ENCODE measurements around the gene DOC2A. TPM values are rescaled to one million over a fixed set of nuclear protein-coding genes. Genes with fewer than 3 reads are reported as not detected.
A peak's percentile ranks its signal among the peaks of the same experiment; 100 is the strongest.
"Not testable (repeated sequence)": the region's sequence is repeated elsewhere in the genome, so short reads cannot be mapped to it uniquely, and the experiment has no call there.

DOC2A gene
- 0.26 TPM for polyA plus RNA-seq (2013, experiment 1 of 2; ENCODE audit: insufficient read length)
- polyA plus RNA-seq (2013, experiment 2 of 2; ENCODE audit: insufficient read length): not detected

GRCh38 chr16:30010844-30011713 is at the start of gene DOC2A:
TSS of gene DOC2A (minus strand) at chr16:30011027. CDS start at chr16:30010222, 805 bp downstream.
- DNase-seq: no peak

DNA sequence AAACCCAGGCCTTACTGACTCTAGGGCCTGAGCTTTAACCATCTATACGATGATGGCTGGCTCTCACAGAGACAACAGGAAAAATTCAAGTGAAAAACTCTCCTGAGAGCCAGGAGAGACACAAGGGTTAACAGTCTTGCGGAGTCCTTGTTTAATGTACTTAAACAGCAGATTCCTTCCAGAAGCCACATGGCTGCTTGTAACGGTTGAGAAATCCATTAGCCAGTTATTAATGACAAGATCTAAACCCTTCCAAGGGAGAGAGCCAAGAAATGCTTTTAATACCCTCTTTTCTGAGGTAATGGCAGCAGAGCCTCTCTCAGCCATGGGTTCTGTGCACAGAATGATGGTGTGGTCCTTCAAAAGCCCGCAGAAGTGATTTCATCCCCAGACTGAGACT is 49.5 kb upstream of the DOC2A start:
- no peak for DNase-seq

GRCh38 chr16:30054959-30055553 is 44.2 kb upstream of the DOC2A start:
- DNase-seq: no peak

DNA sequence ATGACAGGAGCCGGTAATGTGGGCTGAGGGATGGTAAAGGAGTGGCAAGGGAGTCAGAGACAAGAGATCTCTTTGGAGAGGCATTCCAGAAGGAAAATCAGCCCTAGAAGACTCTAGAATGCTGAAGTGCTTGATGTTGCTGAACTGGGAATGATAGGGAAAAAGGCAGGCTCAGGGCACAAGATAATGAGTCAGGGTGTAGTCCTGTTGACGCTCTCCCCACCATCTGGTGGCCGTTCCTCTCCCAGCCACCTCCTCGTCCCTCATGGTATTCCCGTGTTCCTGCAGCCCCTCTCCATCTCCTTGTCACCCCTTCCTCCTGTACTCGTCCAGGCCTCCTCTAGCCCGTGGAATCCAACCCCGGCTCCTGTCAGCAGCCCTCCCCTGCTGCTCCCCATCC is 43.6 kb upstream of the DOC2A start:
- DNase-seq: no peak

DNA sequence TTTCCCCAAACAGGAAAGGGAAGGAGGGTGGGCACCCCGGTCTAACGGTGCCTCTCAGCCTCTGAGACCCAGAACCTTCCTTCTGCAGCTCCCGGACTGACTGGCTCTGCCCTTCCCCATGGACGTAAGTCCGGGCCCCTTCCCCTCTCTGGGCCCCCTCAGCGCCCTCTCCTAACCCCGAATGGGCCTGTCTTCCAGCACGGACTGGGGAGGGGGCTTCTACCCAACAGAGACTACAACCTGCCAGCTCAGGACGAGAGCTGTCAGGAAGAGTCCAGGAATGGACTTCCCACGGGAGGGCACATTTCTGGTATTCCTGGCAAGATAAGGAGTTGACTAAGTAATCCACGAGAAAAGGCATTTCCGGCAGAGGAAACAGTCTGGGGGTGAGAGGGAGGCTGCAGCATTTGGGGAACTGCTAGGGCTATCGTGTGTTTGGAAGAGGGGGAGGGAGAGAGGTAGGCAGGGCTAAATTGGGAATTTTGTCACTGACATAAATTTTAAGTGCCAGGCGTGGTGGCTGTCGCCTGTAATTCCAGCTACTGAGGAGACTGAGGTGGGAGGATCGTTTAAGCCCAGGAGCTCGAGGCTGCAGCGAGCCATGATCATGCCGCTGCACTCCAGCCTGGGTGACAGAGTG is 42.7 kb upstream of the DOC2A start:
- DNase-seq: peak; percentile 84

GRCh38 chr16:30052671-30053372 is 42.0 kb upstream of the DOC2A start:
- DNase-seq: peak; percentile 91

- DNase-seq: peak; percentile 86
Measured at GRCh38 chr16:30051518-30051917, 40.7 kb upstream of the DOC2A start.

GRCh38 chr16:30049871-30050270 is 39.0 kb upstream of the DOC2A start:
- no peak for DNase-seq

DNA sequence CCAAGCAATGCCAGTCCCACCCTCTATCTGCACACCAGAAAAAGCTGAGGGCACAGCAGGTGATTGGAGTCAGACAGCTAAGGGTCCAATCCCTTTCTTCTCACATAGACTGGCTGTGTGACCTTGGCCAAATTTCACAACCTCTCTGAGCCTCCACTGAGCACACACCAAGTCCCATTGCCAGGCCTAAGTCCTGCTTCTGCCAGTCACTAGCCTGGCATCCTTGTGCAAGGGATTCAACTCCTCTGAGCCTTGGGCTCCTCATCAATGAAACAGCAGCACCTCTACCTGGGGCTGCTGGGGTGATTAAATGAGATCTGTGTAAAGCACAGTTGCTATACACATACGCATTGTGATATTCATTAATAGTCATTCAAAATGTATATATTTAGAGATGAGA is 35.8 kb upstream of the DOC2A start:
- DNase-seq: no peak

DNA sequence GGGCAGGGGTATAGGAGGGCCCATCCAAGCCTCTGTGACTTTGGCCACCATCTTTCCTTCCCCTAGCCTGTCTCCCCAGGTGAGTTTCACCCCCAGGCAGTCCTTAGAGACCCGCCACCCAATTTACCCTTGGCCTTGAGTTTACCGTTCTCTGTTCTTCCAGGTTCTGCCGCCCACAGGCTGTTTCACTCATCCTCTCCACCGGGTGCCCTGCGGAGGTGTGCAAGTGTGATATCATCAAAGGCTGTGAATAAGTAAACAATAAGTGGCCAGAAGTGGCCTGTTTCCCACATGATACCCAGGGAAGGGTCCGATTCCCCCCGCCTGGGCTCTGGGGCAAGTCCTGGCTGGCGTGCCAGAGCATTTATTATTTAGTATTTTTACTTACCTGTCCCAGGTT is 35.4 kb upstream of the DOC2A start:
- DNase-seq: no peak

- DNase-seq: peak; percentile 57
Measured at GRCh38 chr16:30041841-30042240, 31.0 kb upstream of the DOC2A start.

DNA sequence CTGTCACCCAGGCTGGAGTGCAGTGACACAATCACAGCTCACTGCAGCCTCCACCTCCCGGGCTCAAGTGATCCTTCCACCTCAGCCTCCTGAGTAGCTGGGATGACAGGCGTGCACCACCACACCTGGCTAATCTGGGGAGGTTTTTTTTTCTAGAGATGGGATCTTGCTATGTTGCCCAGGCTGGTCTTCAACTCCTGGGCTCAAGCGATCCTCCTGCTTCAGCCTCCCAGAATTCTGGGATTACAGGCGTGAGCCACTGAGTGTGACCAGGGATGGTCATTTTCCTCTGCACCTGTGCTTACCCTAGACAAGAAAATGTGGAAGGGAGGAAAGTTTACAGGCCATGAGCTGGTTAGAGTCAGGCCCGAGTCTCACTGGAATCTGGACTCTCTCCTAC is 29.9 kb upstream of the DOC2A start:
- not testable (repeated sequence) for DNase-seq

GRCh38 chr16:30040221-30040620 is 29.4 kb upstream of the DOC2A start:
- no peak for DNase-seq

DNA sequence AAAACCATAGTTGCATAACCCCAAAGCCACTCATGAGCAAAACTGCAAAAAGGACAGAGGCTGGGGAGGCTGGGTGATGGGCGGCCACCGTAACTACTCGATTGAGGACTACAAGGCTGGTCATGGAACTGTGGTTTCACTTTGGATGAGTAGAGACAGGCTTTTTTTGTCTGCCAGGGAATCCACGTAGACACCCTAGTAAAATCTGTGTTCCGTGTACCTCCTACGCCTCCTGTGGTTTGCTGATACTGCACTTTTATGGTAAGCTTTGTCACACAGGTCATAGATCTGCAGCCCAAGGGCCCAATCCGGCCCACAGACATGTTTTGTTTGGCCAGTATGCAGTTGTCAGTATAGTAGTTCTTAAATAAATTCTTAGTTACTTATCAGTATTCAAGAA is 22.4 kb upstream of the DOC2A start:
- no peak for DNase-seq

GRCh38 chr16:30032083-30032819 is 21.4 kb upstream of the DOC2A start:
- peak; percentile 64 for DNase-seq

DNA sequence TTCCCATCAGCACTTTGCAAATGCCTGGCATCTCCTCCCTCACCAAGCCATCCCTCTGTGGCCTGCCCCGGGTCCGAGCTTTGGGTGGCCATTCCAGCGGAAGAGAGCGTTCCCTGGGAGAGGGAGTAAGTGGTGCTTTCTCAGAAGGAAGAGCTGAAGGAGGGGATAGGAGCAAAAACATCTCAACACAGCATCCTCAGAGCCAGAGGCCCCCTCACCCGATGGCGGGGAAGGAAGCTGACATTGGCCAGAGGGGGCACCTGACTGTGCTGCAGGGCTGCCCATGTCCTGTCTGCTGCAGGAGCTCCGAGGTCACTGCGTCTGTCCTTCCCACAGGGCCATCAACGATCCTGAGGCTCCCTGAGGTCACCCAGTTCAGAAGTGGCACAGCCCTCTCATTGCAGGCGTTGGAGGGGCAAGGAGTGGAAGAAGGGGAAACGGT is 20.7 kb upstream of the DOC2A start:
- DNase-seq: no peak

GRCh38 chr16:30030841-30031413 is 20.1 kb upstream of the DOC2A start, which contains the start of gene TLCD3B:
TSS of gene TLCD3B (minus strand) at chr16:30031271. CDS start at chr16:30030527, 744 bp downstream.
- DNase-seq: no peak

DNA sequence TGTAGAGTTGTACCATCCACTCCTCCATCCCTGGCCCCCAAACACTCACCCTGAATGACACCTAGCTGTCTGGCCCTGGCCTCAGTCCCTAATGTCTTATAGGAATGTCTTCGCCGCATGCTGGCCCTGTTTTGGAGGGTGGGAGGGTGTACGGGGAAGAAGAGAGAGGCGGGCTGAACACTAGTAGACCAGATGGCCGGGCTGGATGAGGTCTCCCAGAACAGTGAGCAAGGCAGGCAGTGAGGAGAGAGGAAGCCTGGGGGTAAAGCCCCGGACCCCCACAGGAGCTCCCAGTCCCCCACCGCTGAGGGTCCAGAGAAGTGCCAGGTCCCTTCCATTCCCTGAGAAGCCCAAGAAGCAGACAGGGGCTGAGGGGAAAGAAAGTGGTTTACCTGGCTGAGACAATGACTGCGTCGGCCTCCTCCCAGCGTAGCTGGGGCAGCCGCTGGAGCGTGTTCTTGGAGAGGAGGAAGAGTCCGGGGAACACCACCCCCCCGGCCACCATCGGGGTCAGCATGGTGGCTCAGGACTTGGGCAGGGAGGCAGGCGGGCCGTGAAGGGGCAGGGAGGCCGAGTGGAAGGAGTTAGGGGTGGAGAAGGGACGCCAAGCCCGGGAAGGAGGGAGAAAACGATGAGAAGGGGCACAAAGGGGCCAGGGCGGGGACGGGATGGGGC is 19.3 kb upstream of the DOC2A start:
- no peak for DNase-seq

GRCh38 chr16:30028438-30029076 is 17.7 kb upstream of the DOC2A start:
- no peak for DNase-seq
